Stimulated activated naive B cell treated with anti-CD40 and anti-IgM and Interleukin-4, amounts not matched to agents 10 μg/mL and 1 μg/mL and 100 μg/mL, for 72 hours (primary cell): Measurements from ENCODE around the gene CHD1L.
"Not testable (repeated sequence)": the region's sequence is repeated elsewhere in the genome, so short reads cannot be mapped to it uniquely, and the experiment has no call there.

ENCODE experiments used
- ATAC-seq, 2 donors: fragments of 150-1000 bp; cut with Tn5 transposase; replicated peaks; 2 replicates each; pipeline ENCODE4 v1.10.0; 2021; ENCODE audit warnings: moderate library complexity in 1 of 2
- DNase-seq: peaks from one replicate; pipeline ENCODE4 v3.0.0; 2021
- H3K27ac Mint-ChIP-seq: one replicate; pipeline ENCODE4 v1.8.0; 2022; ENCODE audit warnings: mild to moderate bottlenecking, mixed read lengths
- H3K27me3 Mint-ChIP-seq, 2 donors: one replicate each; pipeline ENCODE4 v1.8.0; 2022; ENCODE audit warnings: mixed read lengths in 2 of 2
- H3K36me3 Mint-ChIP-seq, 2 donors: one replicate each; pipeline ENCODE4 v1.8.0; 2022; ENCODE audit warnings: mixed read lengths in 2 of 2, mild to moderate bottlenecking in 1 of 2
- H3K4me1 Mint-ChIP-seq, 2 donors: one replicate each; pipeline ENCODE4 v1.8.0; 2022; ENCODE audit warnings: mixed read lengths in 2 of 2, mild to moderate bottlenecking in 1 of 2
- H3K4me3 Mint-ChIP-seq, 2 donors: one replicate each; pipeline ENCODE4 v1.8.0; 2022; ENCODE audit warnings: mild to moderate bottlenecking in 2 of 2, mixed read lengths in 2 of 2, moderate library complexity in 1 of 2
- H3K9me3 Mint-ChIP-seq, 2 donors: one replicate each; pipeline ENCODE4 v1.8.0; 2022; ENCODE audit warnings: mixed read lengths in 2 of 2, mild to moderate bottlenecking in 1 of 2

CHD1L gene

GRCh38 chr1:147266381-147266780 is 23.9 kb downstream of the CHD1L start:
- ATAC-seq (no peak), DNase-seq (no peak)
- Mint-ChIP-seq H3K9me3 (no peaks in the 10 kb centered on the region), H3K27ac (no peak overlapping the region), H3K36me3 (peaks cover 37 to 55% of the 10 kb centered on the region in 2 donors), H3K4me1 (peaks cover 0 to 1% of the 10 kb centered on the region in 2 donors), H3K4me3 (no peak overlapping the region), H3K27me3 (no peaks in the 10 kb centered on the region)

DNA sequence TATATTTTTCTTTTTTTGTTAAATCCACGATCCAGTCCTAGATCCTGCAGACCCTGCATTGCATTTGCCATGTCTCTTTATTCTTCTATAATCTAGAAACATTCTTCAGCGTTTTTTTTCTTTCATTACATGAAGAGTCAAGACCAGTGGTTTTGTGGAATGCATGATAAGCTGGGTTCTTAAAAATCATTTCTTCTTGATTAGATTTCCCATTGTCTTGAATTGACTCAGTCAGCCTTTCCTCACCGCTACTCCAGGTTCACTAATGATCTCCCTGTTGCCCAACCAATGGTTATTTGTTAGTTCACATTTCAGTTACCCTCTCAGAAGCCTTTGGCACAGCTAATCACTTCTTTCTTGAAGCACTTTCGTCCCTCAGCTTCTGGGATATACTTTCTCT is 25.2 kb downstream of the CHD1L start:
- H3K36me3 Mint-ChIP-seq: peaks cover 32 to 47% of the 10 kb centered on the region in 2 donors
- H3K4me1 Mint-ChIP-seq: peaks cover 0 to 1% of the 10 kb centered on the region in 2 donors
- ATAC-seq (no peak), DNase-seq (no peak)
- no peaks in the 10 kb centered on the region for H3K9me3 Mint-ChIP-seq
- no peak overlapping the region for H3K27ac Mint-ChIP-seq
- H3K27me3 Mint-ChIP-seq: no peaks in the 10 kb centered on the region
- H3K4me3 Mint-ChIP-seq: no peak overlapping the region

GRCh38 chr1:147270721-147271120 is 28.2 kb downstream of the CHD1L start:
- peaks cover 37 to 54% of the 10 kb centered on the region in 2 donors for H3K36me3 Mint-ChIP-seq
- H3K4me1 Mint-ChIP-seq: peaks cover 1 to 4% of the 10 kb centered on the region in 2 donors
- no peak for DNase-seq
- no peaks in the 10 kb centered on the region for H3K9me3 Mint-ChIP-seq
- H3K27ac Mint-ChIP-seq: no peak overlapping the region
- H3K4me3 Mint-ChIP-seq: no peak overlapping the region
- H3K27me3 Mint-ChIP-seq: no peaks in the 10 kb centered on the region
- ATAC-seq: no peak

- H3K27ac Mint-ChIP-seq: no peak overlapping the region
Observed at GRCh38 chr1:147272042-147272441, 29.6 kb downstream of the CHD1L start.

DNA sequence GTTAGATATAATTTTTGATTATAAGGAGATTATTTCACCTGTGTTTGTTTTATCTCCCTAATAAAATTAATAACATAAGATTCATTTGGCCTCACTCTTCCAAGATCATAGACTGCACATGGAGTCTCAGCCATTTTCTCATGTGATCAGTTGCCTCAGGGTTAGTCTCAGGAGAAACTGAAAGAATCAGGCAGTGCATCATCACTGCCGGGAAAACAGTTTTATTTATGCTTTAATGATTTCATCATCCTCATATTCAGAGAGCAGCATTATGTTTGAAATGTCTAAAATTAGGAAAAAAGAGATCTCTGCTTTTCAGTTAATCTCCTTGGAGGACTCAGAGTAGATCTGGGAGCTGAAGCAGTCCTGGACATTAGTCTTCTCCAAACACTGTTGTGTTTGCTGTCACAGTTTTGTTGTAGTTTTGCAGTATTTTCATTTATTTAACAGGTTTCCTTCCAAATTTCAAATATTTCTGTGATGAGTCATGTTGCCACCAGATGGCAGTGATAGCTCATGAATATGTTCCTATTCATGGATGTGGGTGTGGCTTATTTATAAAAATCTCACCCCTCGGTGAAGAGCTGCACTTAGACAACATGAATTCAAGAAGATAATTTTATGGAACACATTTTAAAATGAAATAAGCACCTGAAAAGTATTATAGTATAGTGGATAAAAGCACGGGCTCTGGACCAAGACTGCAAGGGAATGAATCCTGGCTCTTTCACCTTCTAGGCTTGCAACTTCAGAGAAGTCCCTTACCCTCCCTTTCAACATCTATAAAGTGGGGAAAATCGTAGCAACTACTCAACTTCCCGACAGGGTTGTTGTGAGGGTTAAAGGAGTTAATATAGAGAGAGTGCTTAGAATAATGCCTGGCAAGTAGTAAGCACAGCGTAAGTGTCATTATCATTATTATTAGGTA is 31.2 kb downstream of the CHD1L start:
- peak; percentile 2 for DNase-seq
- Mint-ChIP-seq H3K4me3 (no peak overlapping the region), H3K27ac (no peak overlapping the region), H3K27me3 (no peaks in the 10 kb centered on the region), H3K36me3 (peaks cover 47 to 54% of the 10 kb centered on the region in 2 donors), H3K4me1 (peaks cover 0 to 4% of the 10 kb centered on the region in 2 donors), H3K9me3 (no peaks in the 10 kb centered on the region)
- ATAC-seq: peak in 1 of 2 donors; percentile 38

More at GRCh38 chr1:147272042-147272441, 29.6 kb downstream of the CHD1L start:
- peaks cover 50 to 61% of the 10 kb centered on the region in 2 donors for H3K36me3 Mint-ChIP-seq
- no peaks in the 10 kb centered on the region for H3K27me3 Mint-ChIP-seq
- ATAC-seq: no peak
- no peak overlapping the region for H3K4me3 Mint-ChIP-seq
- H3K9me3 Mint-ChIP-seq: no peaks in the 10 kb centered on the region
- no peak for DNase-seq
- peaks cover 0 to 4% of the 10 kb centered on the region in 2 donors for H3K4me1 Mint-ChIP-seq

DNA sequence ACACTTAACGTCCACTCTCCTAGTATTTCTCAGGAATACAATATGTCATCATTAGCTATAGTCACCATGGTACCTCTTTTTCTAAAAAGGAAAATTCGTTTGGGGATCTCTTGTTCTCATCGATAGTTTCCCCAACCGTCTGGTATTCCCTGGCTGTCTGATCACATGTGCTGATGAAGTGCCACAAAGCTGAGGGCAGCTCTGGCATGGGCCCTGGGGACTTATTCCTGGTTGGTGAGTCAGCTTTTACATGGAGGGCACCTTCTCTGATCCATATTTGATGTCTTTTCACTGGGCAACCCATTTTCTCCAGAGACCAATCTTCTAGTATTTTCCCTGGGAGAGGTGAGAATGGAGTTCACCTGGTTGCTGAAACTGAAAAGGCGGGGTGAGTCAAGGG is 39.5 kb downstream of the CHD1L start:
- Mint-ChIP-seq H3K9me3 (no peaks in the 10 kb centered on the region), H3K4me3 (no peak overlapping the region), H3K36me3 (peaks cover 38 to 48% of the 10 kb centered on the region in 2 donors)

DNA sequence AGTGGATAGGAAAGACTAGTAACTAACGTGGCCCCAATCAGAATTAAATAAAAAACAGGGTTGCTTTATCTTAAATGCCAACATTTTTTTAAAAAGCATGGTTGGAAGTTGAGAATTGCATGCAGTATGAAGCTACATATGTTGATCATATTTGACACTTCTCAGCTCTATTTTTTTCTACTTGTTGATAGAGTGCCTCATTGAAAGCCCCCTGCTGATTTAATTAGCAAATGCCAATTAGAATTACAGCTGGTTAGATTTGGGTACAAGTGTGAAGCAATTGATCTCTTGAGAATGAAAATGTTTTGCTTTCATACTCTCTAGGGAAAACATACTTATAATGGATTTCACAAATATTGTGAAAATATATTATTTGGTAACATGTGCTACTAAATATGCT is 40.5 kb downstream of the CHD1L start:
- Mint-ChIP-seq H3K4me1 (no peaks in the 10 kb centered on the region), H3K27me3 (no peaks in the 10 kb centered on the region), H3K36me3 (peaks cover 35 to 52% of the 10 kb centered on the region in 2 donors)

More for the DNA sequence above, 39.5 kb downstream of the CHD1L start:
- H3K4me1 Mint-ChIP-seq: no peaks in the 10 kb centered on the region
- no peaks in the 10 kb centered on the region for H3K27me3 Mint-ChIP-seq
- DNase-seq: no peak
- no peak overlapping the region for H3K27ac Mint-ChIP-seq
- ATAC-seq: no peak

GRCh38 chr1:147287133-147287865 is 44.8 kb downstream of the CHD1L start:
- no peaks in the 10 kb centered on the region for H3K27me3 Mint-ChIP-seq
- ATAC-seq (no peak), DNase-seq (no peak)
- peaks cover 66 to 85% of the 10 kb centered on the region in 2 donors for H3K36me3 Mint-ChIP-seq
- no peaks in the 10 kb centered on the region for H3K9me3 Mint-ChIP-seq
- no peaks in the 10 kb centered on the region for H3K4me1 Mint-ChIP-seq
- no peak overlapping the region for H3K27ac Mint-ChIP-seq
- no peak overlapping the region for H3K4me3 Mint-ChIP-seq

More for the DNA sequence above, 40.5 kb downstream of the CHD1L start:
- no peak overlapping the region for H3K27ac Mint-ChIP-seq
- no peak overlapping the region for H3K4me3 Mint-ChIP-seq
- no peak for ATAC-seq
- H3K9me3 Mint-ChIP-seq: no peaks in the 10 kb centered on the region
- DNase-seq: no peak

DNA sequence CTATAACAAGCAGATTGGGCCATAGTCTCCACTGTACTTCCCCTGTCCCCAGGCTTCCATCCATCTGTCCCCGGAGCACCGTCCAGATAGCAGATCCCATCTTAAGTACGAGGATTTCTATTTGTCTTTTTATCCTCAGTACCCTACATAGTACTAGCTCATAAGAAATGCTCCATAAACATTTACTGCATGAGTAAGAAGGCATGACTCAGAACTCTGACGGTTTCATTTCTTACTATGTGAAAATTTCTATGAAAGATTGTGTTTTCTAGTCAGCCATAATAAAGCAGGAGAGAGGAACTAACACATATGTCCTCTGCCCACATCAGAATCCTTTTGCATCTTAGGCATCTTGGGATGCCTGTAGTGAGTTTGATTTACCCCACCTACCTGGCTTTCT is 49.5 kb downstream of the CHD1L start:
- Mint-ChIP-seq H3K27ac (no peak overlapping the region), H3K4me1 (peaks cover 0 to 2% of the 10 kb centered on the region in 2 donors), H3K36me3 (peaks cover 85 to 95% of the 10 kb centered on the region in 2 donors), H3K9me3 (peaks cover 0 to 6% of the 10 kb centered on the region in 2 donors), H3K27me3 (no peaks in the 10 kb centered on the region), H3K4me3 (no peak overlapping the region)
- ATAC-seq: no peak
- no peak for DNase-seq

- Mint-ChIP-seq H3K9me3 (peaks cover 0 to 6% of the 10 kb centered on the region in 2 donors), H3K27ac (no peak overlapping the region), H3K4me1 (peaks cover 0 to 2% of the 10 kb centered on the region in 2 donors), H3K36me3 (peaks cover 85 to 95% of the 10 kb centered on the region in 2 donors), H3K4me3 (no peak overlapping the region), H3K27me3 (no peaks in the 10 kb centered on the region)
- no peak for ATAC-seq
- DNase-seq: no peak
Observed at GRCh38 chr1:147292631-147293251, 50.3 kb downstream of the CHD1L start.

DNA sequence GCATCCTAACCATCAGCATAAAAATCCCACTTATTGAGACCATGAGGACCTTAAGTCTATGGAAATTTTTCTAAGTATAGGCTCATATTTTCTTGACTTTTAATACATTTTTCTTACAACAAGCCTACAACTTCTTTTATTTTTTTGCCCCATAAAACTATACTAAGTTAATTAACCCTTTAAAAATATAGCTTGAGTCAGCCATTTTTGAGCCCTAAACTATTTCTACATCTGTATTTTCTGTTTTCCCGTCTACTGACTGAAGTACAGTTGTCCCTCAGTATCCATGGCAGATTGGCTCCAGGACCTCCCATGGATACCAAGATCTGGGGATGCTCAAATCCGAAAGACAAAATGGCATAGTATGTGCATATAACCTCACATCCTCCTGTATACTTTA is 55.0 kb downstream of the CHD1L start:
- H3K4me3 Mint-ChIP-seq: no peak overlapping the region
- peaks cover 67 to 80% of the 10 kb centered on the region in 2 donors for H3K36me3 Mint-ChIP-seq
- ATAC-seq (no peak), DNase-seq (no peak)
- peaks cover 22 to 29% of the 10 kb centered on the region in 2 donors for H3K9me3 Mint-ChIP-seq
- H3K4me1 Mint-ChIP-seq: peaks cover 0 to under 1% of the 10 kb centered on the region in 2 donors
- H3K27ac Mint-ChIP-seq: no peak overlapping the region
- no peaks in the 10 kb centered on the region for H3K27me3 Mint-ChIP-seq

DNA sequence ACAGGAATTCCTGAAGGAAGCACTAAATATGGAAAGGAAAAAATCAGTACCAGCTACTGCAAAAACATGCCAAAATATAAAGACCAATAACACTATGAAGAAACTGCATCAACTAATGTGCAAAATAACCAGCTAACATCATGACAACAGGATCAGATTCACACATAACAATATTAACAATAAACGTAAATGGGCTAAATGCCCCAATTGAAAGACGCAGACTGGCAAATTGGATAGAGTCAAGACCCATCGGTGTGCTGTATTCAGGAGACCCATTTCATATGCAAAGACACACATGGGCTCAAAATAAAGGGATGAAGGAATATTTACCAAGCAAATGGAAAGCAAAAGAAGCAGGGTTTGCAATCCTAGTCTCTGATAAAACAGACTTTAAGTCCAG is 63.3 kb downstream of the CHD1L start:
- H3K27ac Mint-ChIP-seq, H3K4me3 Mint-ChIP-seq, DNase-seq, H3K4me1 Mint-ChIP-seq, ATAC-seq, H3K27me3 Mint-ChIP-seq: not testable (repeated sequence)
- Mint-ChIP-seq H3K36me3 (peaks cover 4 to 25% of the 10 kb centered on the region in 2 donors), H3K9me3 (peaks cover 53% of the 10 kb centered on the region in 2 donors)

GRCh38 chr1:147316968-147317367 is 74.5 kb downstream of the CHD1L start:
- Mint-ChIP-seq H3K27ac (no peak overlapping the region), H3K4me1 (no peaks in the 10 kb centered on the region), H3K27me3 (peaks cover 6 to 10% of the 10 kb centered on the region in 2 donors), H3K4me3 (no peak overlapping the region), H3K36me3 (no peaks in the 10 kb centered on the region), H3K9me3 (peaks cover 0 to 8% of the 10 kb centered on the region in 2 donors)
- ATAC-seq (no peak), DNase-seq (no peak)
